Activated naive CD8-positive, alpha-beta T cell treated with anti-CD3 and anti-CD28 coated beads, Interleukin-2, amount 50 U/mL, for 16 hours (primary cell): ENCODE data around the gene ASIC2.
"Not testable (repeated sequence)": the region's sequence is repeated elsewhere in the genome, so short reads cannot be mapped to it uniquely, and the experiment has no call there.

ENCODE experiments used
- DNase-seq: peaks from one replicate; pipeline ENCODE4 v3.0.0-alpha.2; 2020; ENCODE audit warnings: low read depth, low spot score

ASIC2 gene

GRCh38 chr17:32987868-32988267 is 305.2 kb downstream of the ASIC2 start:
- DNase-seq, result not testable (repeated sequence)

- not testable (repeated sequence) for DNase-seq
These were observed 305.7 kb downstream of the ASIC2 start for GRCh38 chr17:32987453-32987805.

- DNase-seq, result no peak
These were observed 307.9 kb downstream of the ASIC2 start for GRCh38 chr17:32985050-32985756.

- DNase-seq, result not testable (repeated sequence)
These were observed 311.5 kb downstream of the ASIC2 start for GRCh38 chr17:32981611-32982010.

GRCh38 chr17:32980230-32980629 is 312.9 kb downstream of the ASIC2 start:
- no peak for DNase-seq

- no peak for DNase-seq
These were observed 316.5 kb downstream of the ASIC2 start for GRCh38 chr17:32976605-32977004.

GRCh38 chr17:32976131-32976530 is 317.0 kb downstream of the ASIC2 start:
- no peak for DNase-seq

- DNase-seq, result no peak
These were observed 321.9 kb downstream of the ASIC2 start for GRCh38 chr17:32971171-32971570.

- no peak for DNase-seq
These were observed 322.8 kb downstream of the ASIC2 start for GRCh38 chr17:32970281-32970680.

- not testable (repeated sequence) for DNase-seq
These were observed 323.9 kb downstream of the ASIC2 start for GRCh38 chr17:32969231-32969630.

- no peak for DNase-seq
These were observed 328.6 kb downstream of the ASIC2 start for GRCh38 chr17:32964541-32964940.
